Large intestine (tissue), 3 donors: Measurements from ENCODE around the gene LIFR. TPM values are rescaled to one million over a fixed set of nuclear protein-coding genes. Genes with fewer than 3 reads are reported as not detected.
"Not testable (repeated sequence)": the region's sequence is repeated elsewhere in the genome, so short reads cannot be mapped to it uniquely, and the experiment has no call there.

Source experiments
- DNase-seq, 2 donors: peaks; one replicate each; pipeline versions ENCODE4 v3.0.0 to v3.0.0-alpha.2; 2013
- H3K27ac ChIP-seq: one replicate; pipeline ENCODE4 v1.5.1; 2013; ENCODE audit warnings: low read length
- H3K27me3 ChIP-seq: 2 replicates; pipeline ENCODE4 v1.6.1; 2013; ENCODE audit warnings: low read length; ENCODE audit not compliant: control insufficient read depth, insufficient read depth
- H3K36me3 ChIP-seq: 2 replicates; pipeline ENCODE4 v1.6.1; 2013; ENCODE audit warnings: low read length; ENCODE audit not compliant: control insufficient read depth, insufficient read depth
- H3K4me1 ChIP-seq: one replicate; pipeline ENCODE4 v1.6.1; 2013; ENCODE audit warnings: low read length; ENCODE audit not compliant: control insufficient read depth, insufficient read depth
- H3K4me3 ChIP-seq: one replicate; pipeline ENCODE4 v1.5.1; 2013; ENCODE audit warnings: low read length
- H3K9me3 ChIP-seq: one replicate; pipeline ENCODE4 v1.6.1; 2013; ENCODE audit warnings: mild to moderate bottlenecking, low read depth, low read length, moderate library complexity; ENCODE audit not compliant: control insufficient read depth
- WGBS: methylation state at CpG from one replicate; pipeline ENCODE4 v1.1.5; 2013; ENCODE audit warnings: low lambda C conversion rate; ENCODE audit not compliant: insufficient coverage; 5-methylcytosine and 5-hydroxymethylcytosine counted together
- polyA plus RNA-seq: library from polyadenylated mRNA; unstranded; fragments of 120-200 nt; gene quantifications from one replicate; pipeline ENCODE4 v1.2.1, GENCODE V29; 2013

LIFR gene
- polyA plus RNA-seq, 1 donor = 23.8 TPM

- Histone ChIP-seq H3K27ac (no peak overlapping the region), H3K27me3 (peaks cover 16% of the 10 kb centered on the region), H3K4me1 (no peaks in the 10 kb centered on the region), H3K9me3 (no peaks in the 10 kb centered on the region), H3K4me3 (no peak overlapping the region), H3K36me3 (no peaks in the 10 kb centered on the region)
- no peak for DNase-seq
- 68% methylated on average over 4 of the region's 5 CpGs for WGBS
These were observed 26.0 kb upstream of the LIFR start for GRCh38 chr5:38582293-38582974.

- H3K27me3 ChIP-seq = peaks cover 16% of the 10 kb centered on the region
- no peak overlapping the region for H3K4me3 ChIP-seq
- H3K36me3 ChIP-seq = no peaks in the 10 kb centered on the region
- no peaks in the 10 kb centered on the region for H3K9me3 ChIP-seq
- no peak for DNase-seq
- 93% methylated on average over 3 of the region's 4 CpGs for WGBS
- no peak overlapping the region for H3K27ac ChIP-seq
- H3K4me1 ChIP-seq = no peaks in the 10 kb centered on the region
These were observed 25.2 kb upstream of the LIFR start for GRCh38 chr5:38581597-38581996.

- Histone ChIP-seq H3K36me3 (no peaks in the 10 kb centered on the region), H3K4me1 (no peaks in the 10 kb centered on the region), H3K4me3 (no peak overlapping the region), H3K9me3 (no peaks in the 10 kb centered on the region), H3K27me3 (peaks cover 16% of the 10 kb centered on the region), H3K27ac (no peak overlapping the region)
- no peak for DNase-seq
- 100% methylated on average over 1 of the region's 2 CpGs for WGBS
These were observed 22.7 kb upstream of the LIFR start for GRCh38 chr5:38579105-38579504.

GRCh38 chr5:38576961-38577684 lies 20.7 kb upstream of the LIFR start:
- DNase-seq = no peak
- Histone ChIP-seq H3K27ac (no peak overlapping the region), H3K4me3 (no peak overlapping the region), H3K4me1 (no peaks in the 10 kb centered on the region), H3K36me3 (no peaks in the 10 kb centered on the region), H3K27me3 (peaks cover 16% of the 10 kb centered on the region), H3K9me3 (no peaks in the 10 kb centered on the region)
- WGBS = 64% methylated on average over 5 of the region's 5 CpGs

- no peak overlapping the region for H3K4me3 ChIP-seq
- no peak overlapping the region for H3K27ac ChIP-seq
- H3K4me1 ChIP-seq = no peaks in the 10 kb centered on the region
- WGBS = 100% methylated on average over 2 of the region's 7 CpGs
- peaks cover 13% of the 10 kb centered on the region for H3K27me3 ChIP-seq
- no peak for DNase-seq
- H3K36me3 ChIP-seq = no peaks in the 10 kb centered on the region
- H3K9me3 ChIP-seq = no peaks in the 10 kb centered on the region
These were observed 20.0 kb upstream of the LIFR start for GRCh38 chr5:38576442-38576841.

GRCh38 chr5:38575476-38575875 lies 19.0 kb upstream of the LIFR start:
- WGBS = no CpG with 5 or more reads among the region's 4 CpGs
- no peaks in the 10 kb centered on the region for H3K36me3 ChIP-seq
- H3K4me1 ChIP-seq = no peaks in the 10 kb centered on the region
- no peak overlapping the region for H3K27ac ChIP-seq
- no peak for DNase-seq
- no peaks in the 10 kb centered on the region for H3K9me3 ChIP-seq
- H3K4me3 ChIP-seq = no peak overlapping the region
- H3K27me3 ChIP-seq = peaks cover 10% of the 10 kb centered on the region

GRCh38 chr5:38574009-38574408 lies 17.6 kb upstream of the LIFR start:
- Histone ChIP-seq H3K4me1 (no peaks in the 10 kb centered on the region), H3K9me3 (no peaks in the 10 kb centered on the region), H3K27ac (no peak overlapping the region), H3K27me3 (peaks cover 5% of the 10 kb centered on the region), H3K4me3 (no peak overlapping the region), H3K36me3 (no peaks in the 10 kb centered on the region)
- DNase-seq = no peak
- WGBS = 80% methylated on average over 1 of the region's 4 CpGs

- no peak overlapping the region for H3K4me3 ChIP-seq
- H3K36me3 ChIP-seq = no peaks in the 10 kb centered on the region
- H3K27ac ChIP-seq = no peak overlapping the region
- DNase-seq = no peak
- peaks cover 5% of the 10 kb centered on the region for H3K27me3 ChIP-seq
- no peaks in the 10 kb centered on the region for H3K4me1 ChIP-seq
- H3K9me3 ChIP-seq = no peaks in the 10 kb centered on the region
- WGBS = no CpG with 5 or more reads among the region's 3 CpGs
These were observed 17.1 kb upstream of the LIFR start for GRCh38 chr5:38573521-38573920.

GRCh38 chr5:38569180-38569579 lies 12.7 kb upstream of the LIFR start:
- Histone ChIP-seq H3K4me3 (no peak overlapping the region), H3K36me3 (no peaks in the 10 kb centered on the region), H3K9me3 (no peaks in the 10 kb centered on the region), H3K4me1 (no peaks in the 10 kb centered on the region), H3K27ac (no peak overlapping the region), H3K27me3 (peaks cover 5% of the 10 kb centered on the region)
- no peak for DNase-seq
- WGBS = no CpG with 5 or more reads among the region's 3 CpGs

- not testable (repeated sequence) for H3K9me3 ChIP-seq, H3K27me3 ChIP-seq, H3K27ac ChIP-seq, DNase-seq, H3K4me1 ChIP-seq, H3K4me3 ChIP-seq, H3K36me3 ChIP-seq
- WGBS = 100% methylated on average over 1 of the region's 2 CpGs
These were observed 10.9 kb upstream of the LIFR start for GRCh38 chr5:38567306-38567705.

GRCh38 chr5:38563624-38564023 lies 7.2 kb upstream of the LIFR start:
- DNase-seq = no peak
- Histone ChIP-seq H3K27me3 (peaks cover 14% of the 10 kb centered on the region), H3K27ac (no peak overlapping the region), H3K4me1 (no peaks in the 10 kb centered on the region), H3K9me3 (no peaks in the 10 kb centered on the region), H3K4me3 (no peak overlapping the region), H3K36me3 (no peaks in the 10 kb centered on the region)
- WGBS = no CpG with 5 or more reads among the region's 5 CpGs
